Stimulated activated CD4-positive, alpha-beta T cell treated with anti-CD3 and anti-CD28 coated beads, Interleukin-4, amount 100 ng/mL, for 24 hours (primary cell): Measurements from ENCODE around the gene VPREB1.
"Not testable (repeated sequence)": the region's sequence is repeated elsewhere in the genome, so short reads cannot be mapped to it uniquely, and the experiment has no call there.

Experiments used
- DNase-seq: peaks from one replicate; pipeline ENCODE4 v3.0.0-alpha.2; 2020

VPREB1 gene, protein sequence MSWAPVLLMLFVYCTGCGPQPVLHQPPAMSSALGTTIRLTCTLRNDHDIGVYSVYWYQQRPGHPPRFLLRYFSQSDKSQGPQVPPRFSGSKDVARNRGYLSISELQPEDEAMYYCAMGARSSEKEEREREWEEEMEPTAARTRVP

DNA sequence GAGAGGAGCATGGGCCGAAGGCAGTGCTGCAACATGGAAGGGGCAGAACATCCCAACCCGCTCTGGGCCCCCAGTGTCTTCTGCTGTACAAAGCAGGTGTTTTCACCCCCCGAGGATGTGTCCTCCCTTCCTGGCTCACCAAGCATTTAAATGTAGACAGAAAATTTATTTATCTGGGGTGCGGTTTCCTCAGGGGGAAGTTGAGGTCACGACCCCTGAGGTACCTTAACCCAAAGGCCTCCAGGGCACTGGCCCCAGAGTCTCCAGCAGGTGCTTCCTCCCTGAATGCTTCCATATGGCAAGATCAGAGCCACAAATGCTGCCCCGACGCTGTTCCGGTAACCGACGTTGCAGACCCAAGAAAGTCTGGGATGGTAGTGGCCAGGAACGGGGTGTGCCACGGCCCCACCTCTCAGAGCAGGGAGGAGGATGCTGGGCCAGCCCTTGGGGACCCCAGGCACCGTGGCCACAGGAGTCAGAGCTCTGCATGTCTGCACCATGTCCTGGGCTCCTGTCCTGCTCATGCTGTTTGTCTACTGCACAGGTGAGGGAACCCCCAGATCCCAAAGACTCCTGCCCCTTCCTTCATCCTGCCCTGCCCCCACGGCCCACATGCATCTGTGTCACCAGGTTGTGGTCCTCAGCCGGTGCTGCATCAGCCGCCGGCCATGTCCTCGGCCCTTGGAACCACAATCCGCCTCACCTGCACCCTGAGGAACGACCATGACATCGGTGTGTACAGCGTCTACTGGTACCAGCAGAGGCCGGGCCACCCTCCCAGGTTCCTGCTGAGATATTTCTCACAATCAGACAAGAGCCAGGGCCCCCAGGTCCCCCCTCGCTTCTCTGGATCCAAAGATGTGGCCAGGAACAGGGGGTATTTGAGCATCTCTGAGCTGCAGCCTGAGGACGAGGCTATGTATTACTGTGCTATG lies at the start of gene VPREB1:
Gene VPREB1 (plus strand): TSS at position 471 of the 935 bp plus-strand sequence. CDS start 28 bp downstream, at position 499.
- DNase-seq, result no peak

DNA sequence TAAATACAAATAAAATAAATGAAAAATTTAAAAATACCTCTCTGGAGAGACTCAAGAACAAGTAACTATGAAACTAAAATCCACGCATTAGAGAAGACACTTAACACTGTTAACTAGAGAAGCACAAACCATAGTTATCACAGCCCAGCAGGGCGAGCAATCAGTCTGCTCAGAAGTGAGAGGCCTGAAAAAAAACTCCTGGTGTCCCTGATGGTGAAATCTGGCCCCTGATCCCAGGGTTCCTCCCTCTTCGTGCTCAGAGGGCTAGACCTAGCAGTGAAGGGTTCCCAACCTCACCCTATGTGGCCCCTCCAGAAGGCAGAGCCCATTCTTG lies 49.7 kb upstream of the VPREB1 start:
- no peak for DNase-seq

DNA sequence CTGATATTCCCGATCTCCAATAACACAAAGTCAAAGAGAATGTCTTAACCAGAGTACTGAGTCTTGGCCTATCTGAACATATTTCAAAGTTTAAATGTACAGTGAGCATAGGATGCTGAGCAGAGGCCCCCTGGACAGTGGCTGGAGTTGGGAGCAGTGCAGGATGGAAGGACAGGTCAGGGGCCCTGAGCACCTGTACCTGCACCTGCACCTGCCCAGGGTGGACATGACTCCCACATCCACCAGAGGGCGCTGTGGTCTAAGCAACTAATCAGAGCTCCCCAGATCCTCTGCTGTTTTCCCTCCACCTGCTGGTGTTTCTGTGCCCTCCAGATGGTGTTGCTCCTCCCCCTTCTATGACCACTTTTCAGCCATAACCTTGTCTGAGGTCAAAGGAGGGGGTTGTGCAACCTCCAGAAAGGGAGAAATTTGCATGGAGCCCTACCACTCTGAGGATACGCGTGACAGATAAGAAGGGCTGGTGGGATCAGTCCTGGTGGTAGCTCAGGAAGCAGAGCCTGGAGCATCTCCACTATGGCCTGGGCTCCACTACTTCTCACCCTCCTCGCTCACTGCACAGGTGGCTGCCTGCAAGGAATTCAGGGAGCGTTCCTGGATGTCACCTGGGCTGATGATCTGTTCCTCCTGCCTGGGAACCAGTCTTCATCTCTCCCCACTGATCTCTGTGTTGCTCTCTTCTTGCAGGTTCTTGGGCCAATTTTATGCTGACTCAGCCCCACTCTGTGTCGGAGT lies 49.1 kb upstream of the VPREB1 start:
- DNase-seq, result peak; percentile 84

DNA sequence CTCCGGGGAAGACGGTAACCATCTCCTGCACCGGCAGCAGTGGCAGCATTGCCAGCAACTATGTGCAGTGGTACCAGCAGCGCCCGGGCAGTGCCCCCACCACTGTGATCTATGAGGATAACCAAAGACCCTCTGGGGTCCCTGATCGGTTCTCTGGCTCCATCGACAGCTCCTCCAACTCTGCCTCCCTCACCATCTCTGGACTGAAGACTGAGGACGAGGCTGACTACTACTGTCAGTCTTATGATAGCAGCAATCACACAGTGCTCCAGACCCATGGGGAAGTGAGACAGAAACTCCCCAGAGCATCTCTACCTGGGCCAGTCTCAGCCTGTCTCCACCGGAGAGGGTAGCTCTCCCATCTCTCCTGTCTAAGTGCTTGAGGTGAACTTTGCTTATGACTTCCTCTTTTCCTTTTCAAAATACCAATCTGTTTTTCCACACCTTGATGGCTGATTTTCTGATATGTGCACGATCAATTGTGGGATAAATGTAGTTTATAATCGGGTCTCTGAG lies 48.5 kb upstream of the VPREB1 start:
- DNase-seq, result no peak

DNA sequence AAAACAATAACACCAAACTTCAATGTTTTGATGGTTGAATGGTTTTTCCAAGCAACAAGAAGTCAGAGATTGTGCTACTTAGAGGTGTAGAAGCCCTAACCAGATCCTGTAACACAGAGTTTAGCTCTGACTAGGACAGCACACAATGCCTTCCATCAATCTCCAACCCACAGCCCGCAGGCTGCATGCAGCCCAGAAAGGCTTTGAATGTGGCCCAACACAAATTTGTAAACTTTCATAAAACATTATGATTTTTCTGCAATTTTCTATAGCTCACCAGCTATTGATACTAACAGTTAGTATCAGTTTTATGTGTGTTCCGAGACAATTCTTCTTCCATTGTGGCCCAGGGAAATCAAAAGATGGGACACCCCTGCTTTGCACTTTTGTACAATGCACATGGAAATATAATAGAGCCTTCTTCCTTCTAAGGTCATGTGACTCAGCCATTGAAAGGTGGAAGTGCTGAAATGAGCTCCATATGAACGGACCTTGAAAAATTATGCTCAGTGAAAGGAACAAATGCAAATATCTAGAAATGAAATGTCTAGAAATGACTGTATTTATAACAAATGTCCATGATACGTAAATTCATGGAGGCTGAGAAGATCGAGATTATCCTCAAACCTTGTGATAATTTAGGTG lies 47.6 kb upstream of the VPREB1 start:
- DNase-seq, result no peak

DNA sequence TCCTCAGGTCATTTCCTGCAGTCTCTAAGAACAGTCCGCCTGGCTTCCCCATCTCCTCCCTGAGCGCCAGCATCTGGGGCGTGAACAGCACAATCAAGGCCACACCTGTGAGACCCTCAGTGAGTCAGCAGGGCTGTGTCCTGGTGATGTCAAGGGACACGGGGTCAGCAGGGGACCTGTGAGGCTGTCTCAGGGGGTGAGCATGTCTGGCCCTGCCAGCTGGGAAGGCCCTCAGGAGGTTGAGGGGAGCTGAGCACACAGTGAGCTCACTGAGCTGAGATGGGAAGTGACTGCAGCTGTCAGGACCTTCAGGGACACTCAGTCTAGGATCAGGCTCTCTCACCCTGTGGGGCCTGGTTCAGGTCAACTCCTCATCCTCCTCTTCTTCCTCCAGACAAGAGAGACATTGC lies 46.6 kb upstream of the VPREB1 start:
- DNase-seq, result no peak

DNA sequence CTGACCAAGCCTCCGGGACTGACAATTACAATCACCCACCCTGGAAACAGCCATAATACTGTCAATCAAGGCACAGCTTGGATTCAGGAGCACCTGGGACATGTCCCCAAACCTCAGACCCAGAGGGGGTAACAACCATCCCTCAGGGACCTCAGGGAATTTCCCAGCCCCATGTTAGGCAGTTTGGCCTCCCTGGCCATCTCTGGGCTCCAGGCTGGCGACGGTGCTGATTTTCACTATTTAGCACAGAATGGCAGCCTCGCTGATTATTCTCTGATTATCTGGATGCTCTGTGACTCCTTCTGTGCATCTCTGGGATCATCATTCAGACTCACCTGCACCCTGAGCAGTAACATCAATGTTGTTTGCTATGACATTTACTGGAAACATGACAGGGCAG lies 45.8 kb upstream of the VPREB1 start:
- no peak for DNase-seq

DNA sequence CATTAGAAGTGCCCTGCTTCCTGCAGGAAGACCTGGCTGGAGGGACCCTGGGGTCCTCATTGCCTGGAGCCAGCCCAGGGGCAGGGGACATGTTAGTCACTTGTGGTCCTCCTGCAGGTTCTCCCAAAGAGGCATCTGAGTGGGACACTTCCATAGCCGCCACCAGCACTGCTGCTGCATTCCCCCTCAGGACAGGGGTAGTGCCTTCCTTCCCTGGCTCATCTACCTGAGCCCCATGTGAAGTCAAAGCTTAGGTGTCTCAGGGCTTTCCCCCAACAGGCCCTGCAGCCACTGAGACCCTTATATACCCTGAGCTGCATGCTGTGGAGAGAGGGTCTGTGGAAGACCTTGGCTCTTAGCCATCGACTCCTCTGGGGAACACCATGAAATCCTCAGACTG lies 45.0 kb upstream of the VPREB1 start:
- DNase-seq, result no peak

DNA sequence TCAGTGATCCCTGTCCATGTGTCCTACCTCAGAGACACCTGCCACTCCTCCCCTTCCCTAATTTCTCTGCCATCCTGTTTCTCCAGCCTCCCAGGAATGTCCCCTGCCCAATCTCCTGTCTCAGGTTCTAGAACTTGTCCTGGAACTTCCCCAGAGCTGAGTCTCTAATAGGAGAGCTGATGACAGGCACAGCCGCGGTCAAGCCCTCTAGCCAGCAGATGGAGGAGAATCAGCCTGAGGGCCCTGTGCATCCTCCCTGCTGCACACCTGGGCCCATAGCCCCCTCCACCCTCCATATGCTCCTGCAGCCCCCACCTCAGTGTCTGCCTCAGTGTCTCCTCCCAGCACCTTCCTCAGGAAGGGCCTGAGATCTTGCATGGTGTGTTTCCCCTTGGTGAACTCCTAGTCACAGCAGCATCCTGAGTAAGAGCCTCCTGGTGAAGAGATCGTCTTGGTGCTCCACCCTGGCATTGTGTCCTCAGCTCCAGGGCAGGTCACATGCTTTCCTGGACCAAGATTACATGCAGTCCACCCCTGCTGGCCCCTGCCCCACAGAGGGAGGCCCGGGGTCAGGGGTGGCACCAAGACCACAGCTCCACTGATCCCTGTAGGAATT lies 43.9 kb upstream of the VPREB1 start:
- DNase-seq, result no peak

DNA sequence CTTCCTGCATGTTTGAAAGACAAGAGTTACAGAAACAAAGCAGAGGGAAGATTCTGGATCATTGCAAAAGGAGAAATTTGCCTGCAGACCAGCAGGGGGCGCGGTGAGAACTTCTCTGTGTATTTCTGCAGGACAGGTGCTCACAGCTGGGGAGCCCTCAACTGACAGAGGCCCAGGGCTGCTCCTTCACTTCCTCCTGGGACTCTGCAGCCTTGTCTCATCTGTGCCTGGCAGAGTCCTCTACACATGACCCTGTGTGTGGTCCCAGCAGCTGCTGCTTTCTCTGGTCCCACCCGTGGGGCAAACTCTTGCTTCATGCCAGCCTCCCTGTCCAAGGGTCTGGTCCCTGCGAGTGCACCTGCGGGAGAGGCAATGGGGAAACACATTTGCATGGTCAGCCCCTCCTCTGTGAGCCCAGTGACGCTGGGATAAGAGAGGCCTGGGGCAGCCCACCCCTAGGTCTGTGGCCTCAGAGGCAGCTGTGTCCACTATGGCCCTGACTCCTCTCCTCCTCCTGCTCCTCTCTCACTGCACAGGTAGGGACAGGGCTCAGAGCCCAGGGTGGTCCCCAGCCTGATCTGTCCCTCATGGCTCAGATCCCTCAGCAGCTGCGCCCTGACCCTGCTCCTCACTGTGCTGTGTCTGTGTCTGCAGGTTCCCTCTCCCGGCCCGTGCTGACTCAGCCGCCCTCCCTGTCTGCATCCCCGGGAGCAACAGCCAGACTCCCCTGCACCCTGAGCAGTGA lies 43.2 kb upstream of the VPREB1 start:
- peak; percentile 67 for DNase-seq

DNA sequence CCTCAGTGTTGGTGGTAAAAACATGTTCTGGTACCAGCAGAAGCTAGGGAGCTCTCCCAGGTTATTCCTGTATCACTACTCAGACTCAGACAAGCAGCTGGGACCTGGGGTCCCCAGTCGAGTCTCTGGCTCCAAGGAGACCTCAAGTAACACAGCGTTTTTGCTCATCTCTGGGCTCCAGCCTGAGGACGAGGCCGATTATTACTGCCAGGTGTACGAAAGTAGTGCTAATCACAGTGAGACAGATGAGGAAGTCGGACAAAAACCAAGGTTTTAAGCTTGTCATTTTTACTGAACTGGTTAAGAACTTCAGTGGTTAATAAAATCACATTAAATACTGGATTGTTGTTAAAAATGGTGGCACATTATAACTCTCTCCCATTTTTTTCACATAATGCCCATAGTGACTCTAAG lies 42.6 kb upstream of the VPREB1 start:
- DNase-seq, result no peak

DNA sequence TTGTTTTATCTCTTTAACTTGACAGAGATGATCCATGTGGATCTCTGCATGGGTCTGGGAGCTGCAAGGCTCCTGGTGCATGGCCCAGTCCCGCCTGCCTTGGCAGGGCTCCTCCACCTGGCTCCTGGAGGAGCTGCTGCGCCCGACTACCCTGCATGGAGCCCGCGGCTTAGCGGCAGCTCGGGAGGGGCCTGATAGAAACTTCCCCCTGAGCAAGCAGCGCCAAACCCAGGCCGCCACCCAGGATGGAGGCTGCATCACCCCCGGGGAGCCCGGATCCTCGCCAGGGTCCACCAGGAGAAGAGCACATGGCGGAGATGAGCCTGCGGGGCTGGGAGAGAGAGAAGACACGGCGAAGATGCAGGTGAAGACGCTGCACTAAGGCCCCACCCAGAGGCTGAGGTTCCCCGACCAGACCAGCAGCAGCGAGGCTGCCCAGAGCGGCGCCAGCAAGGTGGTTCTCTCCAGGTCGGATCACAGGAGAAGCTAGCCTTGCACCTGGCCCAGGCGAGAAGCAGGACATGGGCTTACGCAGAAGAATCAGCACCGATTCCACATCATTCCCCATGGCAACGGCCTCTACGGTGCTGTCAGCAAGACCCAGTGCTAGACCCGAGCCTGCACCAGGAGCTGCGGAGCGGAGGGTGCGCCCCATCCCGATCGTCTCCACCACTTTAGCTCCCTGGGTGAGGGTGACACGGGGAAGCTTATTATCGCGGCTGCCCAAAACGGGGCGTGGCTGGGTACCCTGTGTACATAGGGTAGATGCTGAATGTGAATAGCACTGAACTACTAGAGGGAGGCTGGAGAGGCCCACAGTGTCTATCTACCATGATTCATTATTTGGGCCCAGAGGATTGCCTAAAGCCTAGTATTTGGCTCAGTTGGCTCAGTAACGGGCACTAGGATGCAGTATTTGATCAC lies 41.3 kb upstream of the VPREB1 start:
- DNase-seq, result no peak

DNA sequence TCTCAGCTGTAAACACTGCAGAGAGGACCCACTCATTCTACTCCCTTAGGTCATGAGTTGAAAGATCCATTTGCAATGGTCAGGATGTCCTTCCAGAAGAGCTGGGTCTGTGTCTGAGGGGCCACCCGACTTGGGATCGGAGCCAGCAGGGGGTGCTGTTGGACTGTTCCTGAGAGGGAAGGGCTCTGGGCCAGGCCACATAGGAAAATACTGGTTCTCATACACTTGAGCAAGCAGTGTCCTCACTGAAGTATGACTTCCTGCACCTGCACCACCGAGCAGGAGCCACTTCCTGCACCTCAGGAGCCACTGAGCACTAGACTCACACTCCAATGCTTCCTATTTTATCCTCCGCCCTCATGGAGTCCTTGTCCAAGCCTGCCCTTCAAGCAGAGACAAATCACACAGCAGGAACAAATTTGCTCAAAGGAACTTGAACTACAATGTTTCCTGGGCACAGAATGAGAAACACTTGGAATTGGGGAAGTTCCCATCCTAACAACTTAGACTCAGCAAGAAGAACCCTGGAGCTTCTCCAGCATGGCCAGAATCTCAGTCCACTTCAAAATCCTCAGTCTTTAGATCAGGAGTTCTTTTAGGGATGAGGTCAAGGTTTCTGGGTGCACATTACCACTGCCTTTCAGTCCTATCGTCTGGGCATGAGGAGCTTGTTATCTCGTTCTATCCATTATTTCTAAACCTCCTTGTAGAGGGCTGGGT lies 36.6 kb upstream of the VPREB1 start:
- DNase-seq, result peak; percentile 87

DNA sequence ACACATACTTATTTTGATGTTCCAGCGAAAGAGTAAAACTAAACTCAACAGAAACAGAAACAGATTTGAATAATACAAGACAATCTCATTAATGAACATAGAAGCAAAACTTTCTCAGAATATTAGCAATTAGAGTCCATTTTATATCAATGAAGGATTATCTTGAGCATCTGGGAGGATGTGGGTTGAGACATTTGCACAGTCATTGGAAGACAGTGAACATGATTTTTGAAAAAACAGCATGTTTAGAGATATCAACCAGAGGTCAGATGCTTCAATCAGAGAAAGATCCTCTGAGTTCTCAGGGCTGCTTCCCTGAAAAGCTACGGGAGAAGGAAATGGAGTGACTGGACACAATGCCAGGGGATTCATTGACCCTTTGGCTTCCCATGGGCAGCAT lies 35.9 kb upstream of the VPREB1 start:
- no peak for DNase-seq

DNA sequence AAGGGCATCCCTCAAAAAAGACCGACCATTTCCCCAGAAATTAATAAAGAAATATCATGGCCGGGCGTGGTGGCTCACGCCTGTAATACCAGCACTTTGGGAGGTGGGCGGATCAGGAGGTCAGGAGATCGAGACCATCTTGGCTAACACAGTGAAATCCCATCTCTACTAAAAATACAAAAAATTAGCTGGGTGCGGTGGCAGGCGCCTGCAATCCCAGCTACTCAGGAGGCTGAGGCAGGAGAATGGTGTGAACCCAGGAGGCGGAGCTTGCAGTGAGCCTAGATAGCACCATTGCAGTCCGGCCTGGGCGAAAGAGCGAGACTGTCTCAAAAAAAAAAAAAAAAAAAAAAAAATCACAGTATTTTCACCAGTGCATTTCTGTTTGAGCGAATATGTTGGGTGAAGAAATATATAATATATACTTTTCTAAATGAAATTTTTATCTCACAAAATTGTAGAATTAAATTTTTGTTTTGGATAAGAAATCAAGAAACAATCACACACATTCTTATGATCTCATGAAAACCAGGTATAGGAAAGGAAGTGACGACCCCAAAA lies 35.4 kb upstream of the VPREB1 start:
- DNase-seq, result not testable (repeated sequence)

DNA sequence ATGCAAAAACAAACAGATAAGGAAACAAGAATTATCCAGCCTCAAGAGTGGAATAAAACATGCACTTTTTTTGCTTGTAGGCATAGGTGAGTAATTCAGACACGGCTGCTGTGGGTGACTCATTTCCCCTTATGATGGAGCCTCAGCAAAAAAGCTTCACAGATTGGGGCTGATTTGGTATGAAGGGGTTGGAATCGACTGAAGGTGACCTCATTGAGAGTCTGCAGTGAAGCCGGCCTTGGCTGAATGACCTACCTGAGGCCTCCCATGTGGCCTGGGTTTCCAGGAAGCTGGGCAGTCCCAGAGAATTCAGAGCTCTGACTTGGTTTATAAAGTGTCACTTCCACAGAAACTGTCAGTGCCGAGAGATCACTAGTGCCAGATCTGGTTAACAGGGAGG lies 34.2 kb upstream of the VPREB1 start:
- DNase-seq, result peak; percentile 65

DNA sequence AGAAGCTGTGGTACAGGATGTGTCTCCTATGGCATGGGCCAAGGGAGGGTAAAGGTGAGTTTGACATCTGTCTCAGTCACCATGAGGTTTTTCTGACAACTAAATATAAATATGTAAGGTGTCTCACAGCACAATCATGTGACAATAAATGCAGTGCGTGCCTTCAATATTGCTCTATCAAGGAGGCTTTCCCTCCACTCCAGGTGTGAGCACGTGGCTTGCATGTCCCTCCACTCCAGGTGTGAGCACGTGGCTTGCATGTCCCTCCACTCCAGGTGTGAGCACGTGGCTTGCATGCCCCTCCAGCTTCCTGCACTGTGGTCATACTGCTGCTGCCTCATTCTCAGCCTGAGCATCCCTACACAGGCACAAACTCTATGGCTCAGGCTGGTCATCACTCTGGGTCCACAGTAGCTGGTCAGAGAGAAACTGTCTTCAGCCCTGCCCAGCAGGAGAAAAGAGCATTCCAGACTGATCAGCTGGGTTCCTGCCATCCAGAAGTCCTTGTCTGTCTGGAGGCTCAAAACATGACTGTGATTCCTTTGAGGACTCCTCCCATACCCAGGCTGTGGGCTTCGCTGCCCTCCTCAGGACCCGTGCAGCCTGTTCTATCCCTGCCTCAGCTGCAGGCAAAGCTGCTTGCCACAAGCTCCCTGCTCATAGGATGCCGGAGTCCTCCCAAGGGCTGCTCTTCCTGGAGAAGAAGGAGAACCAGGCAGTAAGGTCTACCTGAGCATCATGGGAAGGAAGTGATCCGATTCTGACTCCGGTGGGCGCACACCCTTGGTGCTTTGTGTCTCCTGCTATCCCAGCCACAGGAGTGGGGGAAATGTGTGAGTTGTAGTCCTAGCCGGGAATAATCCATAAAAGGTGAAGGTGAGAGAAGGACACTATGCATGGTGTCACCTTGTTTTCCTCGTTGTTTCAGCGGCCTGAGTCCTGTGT lies 33.4 kb upstream of the VPREB1 start:
- DNase-seq, result no peak

DNA sequence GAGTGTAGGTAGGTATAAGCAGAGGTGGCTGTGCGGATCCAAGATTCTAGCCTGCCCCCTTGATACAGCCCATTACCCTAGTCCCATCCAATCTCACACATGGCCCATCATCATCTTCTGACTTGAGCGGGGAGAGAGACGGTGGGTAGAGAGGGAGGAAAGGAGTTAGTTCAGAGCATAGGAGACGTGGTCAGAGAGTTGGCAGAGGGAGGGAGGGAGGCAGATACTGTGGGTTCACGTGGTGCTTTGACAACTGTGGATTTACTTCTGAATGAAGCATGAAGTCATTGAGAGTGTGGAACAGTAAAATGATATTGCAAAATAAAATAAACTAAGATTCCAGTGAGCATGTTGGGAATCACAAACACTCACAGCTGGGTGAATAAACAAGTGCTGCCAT lies 31.4 kb upstream of the VPREB1 start:
- DNase-seq, result no peak
